GM23338 (cell line): ENCODE measurements around the gene FMC1. TPM values are rescaled to one million over a fixed set of nuclear protein-coding genes. Genes with fewer than 3 reads are reported as not detected.

Experiments
- ATAC-seq: fragments of 200-7000 bp; cut with Tn5 transposase; 3 replicates; pipeline ENCODE4 v1.9.1; 2020
- DNase-seq: peaks from one replicate; pipeline ENCODE4 v3.0.0-alpha.2; 2015; ENCODE audit warnings: low spot score
- H2AFZ ChIP-seq: fragments of 200-600 bp; sonication (generic); 2 replicates; pipeline ENCODE4 v1.8.0; 2016; ENCODE audit warnings: antibody characterized with exemption, mild to moderate bottlenecking, moderate library complexity
- H3F3A ChIP-seq: fragments of 200-600 bp; sonication (generic); replicated peaks from 2 replicates; pipeline ENCODE4 v1.8.0; 2017; ENCODE audit warnings: antibody characterized with exemption, mixed run types, low read depth
- H3K27ac ChIP-seq: fragments of 200-600 bp; sonication (generic); 2 replicates; pipeline ENCODE4 v1.6.1; 2016; ENCODE audit warnings: low read depth
- H3K27me3 ChIP-seq: fragments of 200-600 bp; sonication (generic); 2 replicates; pipeline ENCODE4 v1.8.0; 2016; ENCODE audit warnings: mild to moderate bottlenecking, mixed run types, moderate library complexity; ENCODE audit not compliant: insufficient read depth
- H3K36me3 ChIP-seq: fragments of 200-600 bp; sonication (generic); 2 replicates; pipeline ENCODE4 v1.8.0; 2016; ENCODE audit warnings: mild to moderate bottlenecking; ENCODE audit not compliant: insufficient read depth
- H3K4me1 ChIP-seq: fragments of 200-600 bp; sonication (generic); 2 replicates; pipeline ENCODE4 v1.8.0; 2016; ENCODE audit warnings: mild to moderate bottlenecking, moderate library complexity; ENCODE audit not compliant: insufficient read depth
- H3K4me2 ChIP-seq: fragments of 200-600 bp; sonication (generic); 2 replicates; pipeline ENCODE4 v1.7.1; 2017; ENCODE audit warnings: mixed run types
- H3K4me3 ChIP-seq: fragments of 200-600 bp; sonication (generic); 2 replicates; pipeline ENCODE4 v1.6.1; 2016; ENCODE audit warnings: mixed run types
- H3K79me2 ChIP-seq: fragments of 200-600 bp; sonication (generic); replicated peaks from 2 replicates; pipeline ENCODE4 v1.8.0; 2017; ENCODE audit warnings: mild to moderate bottlenecking; ENCODE audit not compliant: insufficient read depth
- H3K9me2 ChIP-seq: fragments of 200-600 bp; sonication (generic); 2 replicates; pipeline ENCODE4 v1.8.0; 2017; ENCODE audit not compliant: insufficient read depth
- H4K20me1 ChIP-seq: fragments of 200-600 bp; sonication (generic); replicated peaks from 2 replicates; pipeline ENCODE4 v1.8.0; 2017; ENCODE audit warnings: mild to moderate bottlenecking; ENCODE audit not compliant: insufficient read depth
- H3K27ac Mint-ChIP-seq: 2 replicates; pipeline ENCODE4 v1.8.0; 2020; ENCODE audit warnings: inconsistent platforms, mild to moderate bottlenecking, moderate library complexity, mixed read lengths
- H3K27me3 Mint-ChIP-seq: 3 replicates; pipeline ENCODE4 v1.8.0; 2022; ENCODE audit warnings: low read depth, mild to moderate bottlenecking, moderate library complexity, mixed read lengths, inconsistent platforms; ENCODE audit not compliant: insufficient read depth, poor library complexity
- H3K36me3 Mint-ChIP-seq: 3 replicates; pipeline ENCODE4 v1.8.0; 2021; ENCODE audit warnings: low read depth, mild to moderate bottlenecking, inconsistent platforms, moderate library complexity, mixed read lengths
- H3K4me1 Mint-ChIP-seq: 3 replicates; pipeline ENCODE4 v1.8.0; 2020; ENCODE audit warnings: mild to moderate bottlenecking, inconsistent platforms, mixed read lengths
- H3K4me3 Mint-ChIP-seq: 3 replicates; pipeline ENCODE4 v1.8.0; 2021; ENCODE audit warnings: moderate library complexity, mild to moderate bottlenecking, inconsistent platforms, mixed read lengths
- H3K9me3 Mint-ChIP-seq: 3 replicates; pipeline ENCODE4 v1.8.0; 2020; ENCODE audit warnings: moderate library complexity, mild to moderate bottlenecking, inconsistent platforms, mixed read lengths
- CREB1 ChIP-seq: fragments of 250-450 bp; sonication (Bioruptor Pico); IDR thresholded peaks from 2 replicates; pipeline ENCODE4 v1.5.0; 2020; ENCODE audit warnings: low read depth, mild to moderate bottlenecking, moderate library complexity
- ETS1 ChIP-seq: IDR thresholded peaks from 2 replicates; pipeline ENCODE4 v1.6.1; 2016; ENCODE audit warnings: antibody characterized with exemption
- EZH2phosphoT487 ChIP-seq: fragments of 200-600 bp; sonication (generic); IDR thresholded peaks from one replicate; pipeline ENCODE4 v1.8.1; 2018; ENCODE audit warnings: antibody characterized with exemption; ENCODE audit not compliant: unreplicated experiment
- NANOG ChIP-seq: IDR thresholded peaks from 2 replicates; pipeline ENCODE4 v1.6.1; 2016; ENCODE audit warnings: antibody characterized with exemption, borderline replicate concordance
- POLR2AphosphoS5 ChIP-seq: IDR thresholded peaks from 2 replicates; pipeline ENCODE4 v1.6.1; 2016; ENCODE audit warnings: antibody characterized with exemption, low read depth
- REST ChIP-seq: IDR thresholded peaks from one replicate; pipeline ENCODE4 v1.6.1; 2018; ENCODE audit warnings: antibody characterized with exemption; ENCODE audit not compliant: unreplicated experiment
- STAT1 ChIP-seq: IDR thresholded peaks from one replicate; pipeline ENCODE4 v1.6.1; 2016; ENCODE audit warnings: antibody characterized with exemption; ENCODE audit not compliant: unreplicated experiment
- ZNF331 ChIP-seq: fragments of 250-450 bp; sonication (Bioruptor Pico); IDR thresholded peaks from 2 replicates; pipeline ENCODE4 v1.5.0; 2020; ENCODE audit warnings: low read depth, mild to moderate bottlenecking, moderate library complexity
- polyA plus RNA-seq: library from polyadenylated mRNA; unstranded; fragments of >200 nt; fragmentation: Nextera tagmentation; extraction: Ambion mirVana; gene quantifications from 2 replicates; pipeline ENCODE4 v1.2.1, GENCODE V29; 2016
- total RNA-seq: library from RNA; depleted of rRNA; stranded (reverse); fragments of >200 nt; shearing (Covaris generic); gene quantifications from 2 replicates; pipeline ENCODE4 v1.2.3, GENCODE V29; 2014

The FMC1 gene
- total and polyA plus RNA-seq, 2 experiments from 2014 or later, result 4.8 to 70.5 TPM

DNA sequence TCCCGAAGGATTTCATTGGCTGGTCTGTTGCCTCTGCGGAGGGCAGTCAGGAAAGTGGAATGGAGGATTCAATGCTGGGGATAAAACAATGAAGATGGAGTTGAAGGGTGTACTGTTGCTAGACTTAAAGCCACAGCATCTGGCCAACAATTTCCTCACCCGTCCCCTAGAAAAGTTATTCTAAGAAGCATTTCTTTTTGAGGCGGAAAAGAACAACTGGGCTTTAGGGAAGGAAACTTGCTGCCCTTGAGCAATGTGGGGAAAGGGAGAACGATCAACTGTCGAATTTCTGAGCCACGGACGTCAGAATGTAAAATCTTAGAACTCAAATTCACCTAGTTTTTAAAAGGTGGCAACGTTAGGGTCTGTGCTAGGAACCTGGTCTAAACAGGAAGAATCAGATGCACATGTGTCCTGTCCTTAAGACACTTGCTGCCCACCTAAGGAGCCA, 664 bp downstream of the FMC1 start:
- H2AFZ ChIP-seq, result no peak overlapping the region

DNA sequence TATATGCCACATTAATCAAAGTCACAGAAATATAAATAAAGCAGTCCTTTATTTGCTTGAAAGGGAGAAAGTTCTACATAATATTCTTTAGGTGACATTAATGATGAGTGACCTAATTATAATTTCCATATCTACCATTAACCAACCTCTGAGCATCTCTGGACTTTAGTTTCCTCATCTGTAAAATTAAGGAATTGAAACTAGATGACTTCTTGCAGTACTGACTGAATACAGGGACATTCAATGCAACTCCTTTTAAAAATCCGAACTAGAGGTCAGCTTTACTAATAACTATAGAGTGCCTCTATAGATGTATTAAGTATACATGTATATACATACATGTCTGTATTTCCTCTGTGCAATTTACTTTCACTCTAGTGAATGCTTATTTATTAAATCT, 3.9 kb downstream of the FMC1 start:
- DNase-seq (no peak), ATAC-seq (no peak)
- H3K4me1 ChIP-seq, result 0 out of 2 replicates have a peak, but pooled peaks cover 3% of the 10 kb centered on the region
- H2AFZ ChIP-seq, result no peak overlapping the region
- Mint-ChIP-seq H3K9me3 (peaks cover 7% of the 10 kb centered on the region; the same call in 2 of the 3 replicates), H3K27me3 (peaks cover 12% of the 10 kb centered on the region), H3K4me3 (no peak overlapping the region), H3K36me3 (peaks cover 36% of the 10 kb centered on the region), H3K4me1 (peaks cover 4% of the 10 kb centered on the region; the same call in 2 of the 3 replicates), H3K27ac (no peak overlapping the region)
- peaks cover 31% of the 10 kb centered on the region for H3K79me2 ChIP-seq
- H3K27me3 ChIP-seq, result no peaks in the 10 kb centered on the region
- H3K4me2 ChIP-seq, result no peak overlapping the region
- no peaks in the 10 kb centered on the region for H4K20me1 ChIP-seq
- H3K4me3 ChIP-seq, result no peak overlapping the region
- H3K36me3 ChIP-seq, result peaks cover 5% of the 10 kb centered on the region; the same call in 1 of the 2 replicates
- H3F3A ChIP-seq, result peaks cover 4% of the 10 kb centered on the region; the same call in 1 of the 2 replicates
- H3K27ac ChIP-seq, result no peak overlapping the region
- H3K9me2 ChIP-seq, result no peaks in the 10 kb centered on the region
- TF ChIP-seq STAT1 (no peak), REST (no peak), POLR2AphosphoS5 (no peak), NANOG (no peak), CREB1 (no peak), ETS1 (no peak), ZNF331 (CRISPR knock-in tag) (no peak)

More for the DNA sequence above, 664 bp downstream of the FMC1 start:
- Mint-ChIP-seq H3K4me1 (peaks cover 4% of the 10 kb centered on the region; the same call in 2 of the 3 replicates), H3K4me3 (peak overlapping the region; percentile 95), H3K36me3 (peaks cover 32% of the 10 kb centered on the region), H3K9me3 (peaks cover 19% of the 10 kb centered on the region), H3K27ac (peak overlapping the region; percentile 100), H3K27me3 (peaks cover 17% of the 10 kb centered on the region)
- DNase-seq (no peak), ATAC-seq (no peak)
- H3K9me2 ChIP-seq, result no peaks in the 10 kb centered on the region; the same call in 1 of the 2 replicates
- H3F3A ChIP-seq, result peaks cover 17% of the 10 kb centered on the region
- peak overlapping the region; percentile 100 for H3K27ac ChIP-seq
- peaks cover 31% of the 10 kb centered on the region for H3K79me2 ChIP-seq
- H3K4me3 ChIP-seq, result peak overlapping the region; percentile 63
- TF ChIP-seq REST (no peak), STAT1 (no peak), NANOG (no peak), ETS1 (no peak), EZH2phosphoT487 (no peak)
- H3K36me3 ChIP-seq, result peaks cover 5% of the 10 kb centered on the region; the same call in 1 of the 2 replicates
- H3K27me3 ChIP-seq, result no peaks in the 10 kb centered on the region
- H4K20me1 ChIP-seq, result no peaks in the 10 kb centered on the region
- H3K4me1 ChIP-seq, result 0 out of 2 replicates have a peak, but pooled peaks cover 3% of the 10 kb centered on the region
- peak overlapping the region; percentile 75 for H3K4me2 ChIP-seq
